HG03439 (cell line): ENCODE data around the gene SMARCD2.
"Not testable (repeated sequence)": the region's sequence is repeated elsewhere in the genome, so short reads cannot be mapped to it uniquely, and the experiment has no call there.

ENCODE experiments used
- ATAC-seq: cut with Tn5 transposase; IDR thresholded peaks from one replicate; pipeline ENCODE4 v1.9.1; 2021; ENCODE audit warnings: mild to moderate bottlenecking, moderate library complexity; ENCODE audit not compliant: unreplicated experiment

The SMARCD2 gene

GRCh38 chr17:63816123-63816522 lies 26.4 kb downstream of the SMARCD2 start:
- no peak for ATAC-seq

GRCh38 chr17:63809970-63810369 lies 32.5 kb downstream of the SMARCD2 start:
- ATAC-seq, result no peak

GRCh38 chr17:63805591-63805990 lies 36.9 kb downstream of the SMARCD2 start:
- no peak for ATAC-seq

GRCh38 chr17:63804328-63804727 lies 38.2 kb downstream of the SMARCD2 start:
- no peak for ATAC-seq

GRCh38 chr17:63800783-63801182 lies 41.7 kb downstream of the SMARCD2 start:
- ATAC-seq, result no peak

- no peak for ATAC-seq
Observed at GRCh38 chr17:63798572-63799106, 43.8 kb downstream of the SMARCD2 start.

GRCh38 chr17:63796375-63796774 lies 46.1 kb downstream of the SMARCD2 start:
- not testable (repeated sequence) for ATAC-seq

- no peak for ATAC-seq
Observed at GRCh38 chr17:63792055-63792729, 50.3 kb downstream of the SMARCD2 start.

GRCh38 chr17:63790057-63790456 lies 52.4 kb downstream of the SMARCD2 start:
- no peak for ATAC-seq

- no peak for ATAC-seq
Observed at GRCh38 chr17:63786971-63787711, 55.3 kb downstream of the SMARCD2 start.

GRCh38 chr17:63786117-63786516 lies 56.4 kb downstream of the SMARCD2 start:
- no peak for ATAC-seq

- no peak for ATAC-seq
Observed at GRCh38 chr17:63785556-63785955, 56.9 kb downstream of the SMARCD2 start.

GRCh38 chr17:63783522-63783921 lies 59.0 kb downstream of the SMARCD2 start:
- no peak for ATAC-seq
